Amygdala (tissue), 56 donors: Measurements from ENCODE around the gene ANKS3.

ENCODE experiments used
- DNase-seq, 56 donors: peaks; one replicate each; lab custom pipeline; 2025; lab: John Stamatoyannopoulos, UW

Gene ANKS3

DNA sequence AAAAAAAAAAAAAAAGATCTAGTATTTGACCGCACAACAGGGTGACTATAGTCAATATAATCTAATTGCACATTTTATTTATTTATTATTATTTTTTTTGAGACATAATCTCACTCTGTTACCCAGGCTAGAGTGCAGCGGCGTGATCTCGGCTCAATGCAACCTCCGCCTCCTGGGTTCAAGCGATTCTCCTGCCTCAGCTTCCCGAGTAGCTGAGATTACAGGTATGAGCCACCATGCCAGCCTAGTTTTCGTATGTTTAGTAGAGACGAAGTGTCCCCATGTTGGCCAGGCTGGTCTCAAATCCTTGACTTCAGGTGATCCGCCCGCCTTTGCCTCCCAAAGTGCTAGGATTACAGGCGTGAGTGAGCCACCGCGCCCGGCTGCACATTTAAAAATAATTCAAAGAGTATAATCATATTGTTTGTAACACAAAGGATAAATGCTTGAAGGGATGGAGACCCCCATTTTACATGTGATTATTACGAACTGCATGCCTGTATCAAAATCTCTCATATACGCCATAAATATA lies 794 bp downstream of the ANKS3 start:
- DNase-seq = no peak

DNA sequence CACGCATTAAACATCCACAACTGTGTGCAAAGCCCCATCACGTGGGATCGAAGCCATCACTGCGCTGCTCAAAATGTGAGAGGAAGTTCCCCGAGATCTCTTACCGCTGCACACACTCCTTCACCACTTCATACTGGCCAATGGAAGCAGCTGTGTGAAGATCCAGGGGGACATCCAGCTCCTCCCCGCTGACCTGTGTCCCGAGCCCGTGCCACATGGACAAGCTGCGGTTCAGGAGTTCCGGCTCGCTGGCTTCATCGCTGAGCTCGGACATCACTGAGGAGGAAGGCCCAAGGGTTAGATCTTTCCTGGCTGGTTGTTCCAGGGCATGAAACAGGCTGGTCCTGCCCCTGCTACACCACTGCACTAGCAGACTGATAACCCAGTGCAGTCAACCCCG lies 4.2 kb downstream of the ANKS3 start:
- DNase-seq = no peak

DNA sequence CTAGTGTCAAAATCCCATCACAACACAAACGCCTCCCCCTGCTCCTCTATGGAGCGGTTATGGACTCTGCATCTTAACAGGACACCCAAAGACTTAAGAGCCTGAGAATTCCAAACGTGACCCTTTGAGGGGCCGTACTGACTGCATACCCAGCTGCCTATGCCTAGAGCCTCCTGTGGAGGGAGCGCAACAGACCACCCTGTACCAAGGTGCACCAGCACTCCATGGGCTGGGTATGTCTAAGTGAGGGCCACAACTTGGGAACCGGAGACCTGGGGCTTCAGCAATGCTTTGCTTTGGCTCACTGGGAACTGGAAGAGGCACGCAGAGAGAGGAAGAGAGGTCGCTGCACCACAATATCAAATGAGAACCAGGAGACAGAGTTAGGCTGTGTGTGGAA lies 5.4 kb downstream of the ANKS3 start:
- no peak for DNase-seq

DNA sequence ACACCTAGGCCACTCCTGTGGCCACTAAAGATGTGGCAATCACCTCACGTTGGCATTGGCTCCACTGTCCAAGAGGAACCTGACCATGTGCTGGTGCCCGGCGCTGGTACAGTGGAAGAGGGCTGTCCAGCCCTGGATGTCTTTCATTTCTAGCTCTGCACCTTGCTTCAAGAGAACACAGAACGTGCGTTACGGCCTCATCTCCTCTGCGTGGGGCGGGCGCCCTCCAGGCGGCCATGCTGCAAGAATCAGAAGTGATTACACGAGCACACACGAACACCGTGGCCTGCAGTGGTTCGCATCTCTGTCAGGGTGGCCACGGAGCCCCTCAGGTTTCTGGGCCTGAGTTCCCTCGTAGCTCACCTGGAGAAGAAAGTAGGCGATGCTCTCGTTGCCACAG lies 7.5 kb downstream of the ANKS3 start:
- no peak for DNase-seq

DNA sequence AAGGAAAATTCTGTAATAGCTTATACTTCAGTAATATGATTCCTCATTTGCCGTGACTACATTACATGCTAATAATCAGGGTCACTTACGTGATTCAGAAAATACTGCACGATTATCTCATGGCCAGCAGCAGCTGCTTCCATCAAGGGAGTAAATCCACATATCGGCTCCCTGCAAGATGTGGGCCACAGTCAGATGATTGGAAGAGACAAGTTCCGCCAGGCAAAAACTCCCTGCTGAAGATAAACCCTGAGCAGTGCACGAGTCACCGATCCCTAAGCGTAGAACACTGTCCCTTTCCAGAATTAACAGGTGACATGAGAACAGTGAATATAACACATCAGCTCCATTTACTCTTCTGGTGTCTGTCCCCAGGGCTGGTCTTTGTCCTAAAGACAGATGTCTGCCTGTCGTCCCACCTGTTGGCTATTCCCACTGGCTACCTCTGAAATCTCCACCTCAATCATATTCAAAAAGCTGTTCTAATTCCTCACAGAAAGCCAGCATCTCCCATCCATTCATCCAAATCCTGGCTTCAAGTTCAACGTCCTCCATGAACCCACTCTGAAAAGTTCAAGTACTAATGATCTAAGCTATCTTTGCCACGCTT lies 9.3 kb downstream of the ANKS3 start:
- DNase-seq = no peak

DNA sequence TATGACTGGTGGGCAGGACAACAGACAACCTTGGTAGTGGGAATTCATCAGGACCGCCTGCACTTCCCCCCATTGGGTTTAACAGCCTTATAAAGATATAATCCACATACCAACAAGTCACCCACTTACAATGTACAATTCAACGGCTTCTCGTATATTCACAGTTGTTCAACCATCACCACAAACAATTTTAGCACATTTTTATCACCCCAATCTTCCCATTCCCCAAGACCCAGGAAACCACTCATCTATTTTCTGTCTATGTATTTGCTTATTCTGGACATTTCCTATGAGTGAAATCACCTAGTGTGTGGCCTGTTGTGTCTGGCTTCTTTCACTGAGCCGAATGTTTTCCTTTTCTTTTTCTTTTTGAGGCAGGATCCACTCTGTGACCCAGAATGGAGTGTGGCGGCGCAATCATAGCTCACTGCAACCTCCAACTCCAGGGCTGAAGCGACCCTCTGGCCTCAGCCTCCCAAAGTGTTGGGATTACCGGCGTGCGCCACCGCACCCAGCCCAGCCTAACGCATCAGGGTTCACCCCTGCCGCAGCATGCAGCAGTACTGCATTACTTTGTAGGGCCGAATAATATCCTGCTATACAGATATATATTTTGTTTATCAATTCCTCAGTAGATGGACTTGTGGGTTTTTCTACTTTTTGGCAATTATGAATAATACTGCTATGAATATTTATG lies 10.9 kb downstream of the ANKS3 start:
- no peak for DNase-seq

DNA sequence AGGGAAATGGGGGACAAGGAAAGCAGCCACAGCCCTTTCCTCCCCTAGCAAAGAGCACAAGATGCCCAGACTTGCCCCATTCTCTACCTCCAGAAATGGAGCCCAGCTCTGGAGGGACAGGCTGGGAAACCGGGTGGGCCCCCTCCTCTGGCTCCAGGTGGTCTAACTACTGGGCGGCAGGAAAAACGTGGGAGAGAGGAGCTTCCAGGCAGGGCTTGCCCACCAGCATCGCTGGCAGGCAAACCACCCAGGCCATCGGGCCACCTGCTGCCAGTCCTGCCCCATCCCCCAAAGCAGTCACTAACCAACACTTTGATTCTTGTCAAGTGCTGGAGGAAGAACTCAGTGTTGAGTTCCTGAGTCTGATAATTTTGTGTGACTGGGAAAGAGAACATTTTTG lies 15.6 kb downstream of the ANKS3 start:
- DNase-seq = no peak

DNA sequence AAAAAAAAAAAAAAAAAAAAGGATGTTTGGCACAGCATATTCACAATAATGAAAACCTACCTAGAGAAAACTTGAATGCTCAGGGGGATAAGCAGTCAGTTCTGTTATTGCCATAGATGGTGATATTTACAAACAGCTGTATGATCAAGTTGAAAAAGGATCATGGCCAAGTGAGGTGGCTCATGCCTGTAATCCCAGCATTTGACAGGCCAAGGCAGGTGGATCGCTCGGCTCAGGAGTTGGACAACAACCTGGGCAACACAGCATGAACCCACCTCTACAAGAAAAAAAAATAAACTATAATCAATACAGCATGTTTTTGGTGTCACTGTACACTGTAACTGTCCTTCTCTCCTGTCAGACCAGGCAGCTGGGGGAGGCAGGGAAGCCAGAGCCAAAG lies 19.1 kb downstream of the ANKS3 start:
- no peak for DNase-seq

DNA sequence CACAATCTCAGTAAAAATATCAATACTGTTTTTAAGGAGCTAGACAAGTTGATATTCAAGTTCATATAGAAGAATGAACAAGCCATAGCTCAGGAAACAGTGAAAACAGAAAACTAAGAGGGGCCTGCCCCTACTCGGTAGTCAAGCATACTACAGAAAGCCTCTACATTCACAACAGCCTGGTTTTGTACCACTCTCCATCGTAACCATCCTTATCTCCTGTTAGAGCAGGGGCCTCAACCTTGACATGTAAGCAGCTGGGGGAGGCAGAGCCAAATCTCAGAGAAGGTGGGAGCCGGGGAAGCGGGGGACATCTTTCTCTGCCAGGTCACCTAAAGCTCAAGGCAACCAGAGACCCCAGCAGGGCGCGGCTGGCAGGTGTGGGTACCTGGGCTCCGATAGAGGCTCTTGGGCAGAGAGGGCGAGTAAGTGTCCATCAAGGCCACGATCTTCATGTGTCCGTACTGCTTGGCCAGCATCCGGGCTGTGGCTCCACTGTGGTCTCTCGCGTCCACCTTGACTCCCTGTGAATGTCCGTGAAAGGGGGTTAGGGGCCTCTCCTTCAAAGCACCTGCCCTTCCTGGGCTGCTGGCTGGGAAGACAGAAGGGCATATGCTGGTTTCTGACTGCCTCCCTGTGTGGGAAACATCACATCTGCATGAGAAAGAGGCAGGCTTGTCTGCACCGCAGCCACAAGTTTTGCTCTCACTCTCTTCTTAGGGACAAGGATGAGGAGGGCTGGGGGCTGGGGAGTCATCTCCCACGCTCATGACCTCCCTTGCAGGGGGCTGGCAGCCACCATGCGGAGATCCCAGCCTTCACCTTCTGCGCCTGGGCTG lies 20.2 kb downstream of the ANKS3 start:
- DNase-seq = no peak

DNA sequence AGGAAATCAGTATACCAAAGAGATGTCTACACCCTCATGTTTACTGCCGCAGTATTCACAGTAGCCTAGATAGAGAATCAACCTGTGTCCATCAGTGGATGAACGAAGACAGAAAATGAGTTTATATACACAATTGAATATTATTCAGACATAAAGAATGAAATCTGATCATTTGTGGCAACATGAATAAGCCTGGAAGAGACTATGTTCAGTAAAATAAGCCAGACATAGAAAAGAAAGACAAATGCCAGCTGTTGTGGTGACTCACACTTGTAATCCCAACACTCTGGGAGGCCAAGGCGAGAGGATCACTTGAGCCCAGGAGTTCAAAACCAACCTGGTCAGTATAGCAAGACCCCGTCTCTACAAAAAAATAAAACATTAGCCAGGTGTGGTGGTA lies 24.6 kb downstream of the ANKS3 start:
- no peak for DNase-seq

DNA sequence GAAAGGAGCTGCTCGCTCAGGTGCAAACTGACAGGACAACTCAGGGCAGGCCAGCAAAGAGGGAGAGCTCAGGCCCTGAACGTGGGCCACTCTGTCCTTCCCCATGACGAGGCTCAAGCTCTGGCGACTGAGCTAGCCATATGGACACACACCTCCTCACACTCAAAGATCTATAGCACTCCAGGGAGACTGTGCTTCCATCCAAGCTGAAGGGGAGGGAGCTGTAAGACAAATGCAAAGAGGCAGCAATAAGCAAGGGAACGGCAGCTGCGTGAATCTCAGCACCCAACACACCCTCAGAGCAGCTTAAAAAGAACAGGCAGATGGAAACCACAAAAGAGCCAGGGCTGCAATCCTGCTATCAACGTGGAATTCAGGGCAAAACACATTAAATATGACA lies 27.2 kb downstream of the ANKS3 start:
- peak in 4 of 56 donors; percentile 10 to 22 (median 14) for DNase-seq

DNA sequence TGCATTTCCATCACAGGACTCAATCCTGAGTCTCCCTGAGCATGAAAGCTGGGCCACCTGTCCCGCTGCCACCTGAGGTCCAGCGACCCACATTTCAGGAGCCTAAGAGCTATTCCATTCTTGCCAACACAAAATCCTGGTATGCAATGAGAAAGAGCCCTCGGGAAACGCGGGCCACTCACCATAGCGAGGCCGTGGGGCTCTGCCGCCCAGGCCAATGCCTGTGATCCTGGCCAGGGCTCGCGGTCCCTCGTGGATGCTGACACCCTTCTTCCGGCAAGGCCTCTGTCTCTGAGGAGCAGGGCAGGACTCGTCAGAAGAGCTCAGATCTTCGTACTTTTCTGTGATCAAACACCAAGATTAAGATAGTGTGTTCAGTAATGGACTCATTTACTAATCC lies 29.2 kb downstream of the ANKS3 start:
- no peak for DNase-seq

DNA sequence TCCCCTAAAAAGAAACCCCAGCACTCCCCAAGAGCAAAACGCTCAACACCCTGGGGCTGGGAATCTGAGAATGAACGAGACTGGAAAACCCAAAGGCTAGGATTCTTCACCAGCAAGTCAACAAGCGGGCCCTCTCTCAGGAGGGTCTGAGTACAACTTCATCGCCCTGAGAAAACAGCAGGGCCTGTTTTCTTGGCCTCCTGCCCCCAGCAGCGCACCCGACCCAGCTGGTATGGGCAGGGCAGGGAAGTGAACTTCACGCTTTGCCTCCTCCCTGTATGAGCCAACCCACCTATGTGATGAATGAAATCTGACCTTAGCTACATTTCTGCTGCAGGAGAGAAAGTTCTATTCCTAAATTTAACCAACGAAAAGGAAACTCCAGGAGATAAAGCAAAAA lies 29.6 kb downstream of the ANKS3 start:
- no peak for DNase-seq

DNA sequence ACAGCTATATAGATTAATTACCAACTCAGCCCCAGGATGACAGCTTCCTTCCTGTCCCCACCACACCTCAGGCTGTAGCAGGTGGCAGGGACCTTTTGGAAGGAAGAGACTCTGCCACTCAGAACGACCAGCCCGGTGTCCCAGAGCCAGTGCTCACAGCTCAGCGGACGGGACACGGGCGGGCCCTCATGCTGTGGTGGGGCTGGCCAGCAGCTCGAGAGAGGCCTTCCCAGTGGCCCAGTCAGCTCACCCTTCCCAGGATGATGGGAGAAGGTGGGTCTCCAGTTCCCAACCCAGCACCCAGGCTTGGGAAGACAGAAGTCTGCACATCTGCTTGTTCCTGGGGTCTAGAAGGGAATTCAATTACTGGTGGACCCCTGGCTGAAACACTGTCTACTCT lies 30.2 kb downstream of the ANKS3 start:
- DNase-seq = no peak

DNA sequence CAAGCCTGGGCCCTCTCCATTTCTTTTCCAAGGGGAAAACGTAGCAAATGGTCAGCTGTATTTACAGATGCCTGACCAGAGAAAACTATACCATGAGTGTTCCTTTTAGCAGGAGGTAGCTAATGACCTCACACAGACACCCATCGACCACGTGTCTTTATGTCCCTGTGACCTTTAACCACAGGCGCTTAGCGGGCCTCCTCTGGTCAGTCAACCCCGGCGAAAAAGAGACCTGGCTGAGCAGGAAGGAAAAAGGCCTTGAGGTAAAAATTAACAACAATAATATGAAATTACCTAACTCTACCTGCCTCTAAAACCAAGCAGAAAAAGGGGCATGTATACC lies 31.6 kb downstream of the ANKS3 start:
- no peak for DNase-seq

DNA sequence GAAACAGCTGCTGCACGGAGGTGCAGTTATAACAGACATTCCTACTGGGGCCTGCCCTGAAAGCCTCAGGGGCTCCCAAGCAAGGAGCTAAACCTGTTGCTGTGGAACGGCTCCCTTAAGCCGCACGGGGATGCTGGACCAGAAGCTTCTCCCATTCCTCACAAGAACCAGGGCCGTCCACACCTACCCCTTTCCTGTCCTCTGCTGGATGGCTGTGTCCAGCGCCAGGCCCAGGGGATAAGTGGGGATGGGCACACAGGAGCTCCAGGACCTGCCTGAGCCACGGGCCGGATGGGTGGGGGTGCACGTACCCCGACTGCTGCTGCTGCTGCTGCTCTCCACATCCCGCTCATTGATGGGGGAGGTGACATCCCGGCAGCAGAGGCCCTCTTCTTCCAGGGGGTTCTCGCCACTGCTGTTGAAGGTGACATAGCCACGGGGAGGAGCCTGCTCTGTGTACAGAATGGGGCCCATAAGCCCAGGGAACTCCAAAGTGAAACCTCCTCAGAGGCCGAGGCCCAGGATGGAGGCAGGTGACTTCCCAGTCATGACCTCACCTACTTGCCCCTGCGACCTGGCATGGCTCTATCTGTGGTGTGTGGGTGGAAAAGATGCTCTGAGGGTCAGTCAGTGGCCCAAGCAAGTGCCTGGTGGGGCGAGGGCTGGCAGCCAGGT lies 32.1 kb downstream of the ANKS3 start:
- no peak for DNase-seq

DNA sequence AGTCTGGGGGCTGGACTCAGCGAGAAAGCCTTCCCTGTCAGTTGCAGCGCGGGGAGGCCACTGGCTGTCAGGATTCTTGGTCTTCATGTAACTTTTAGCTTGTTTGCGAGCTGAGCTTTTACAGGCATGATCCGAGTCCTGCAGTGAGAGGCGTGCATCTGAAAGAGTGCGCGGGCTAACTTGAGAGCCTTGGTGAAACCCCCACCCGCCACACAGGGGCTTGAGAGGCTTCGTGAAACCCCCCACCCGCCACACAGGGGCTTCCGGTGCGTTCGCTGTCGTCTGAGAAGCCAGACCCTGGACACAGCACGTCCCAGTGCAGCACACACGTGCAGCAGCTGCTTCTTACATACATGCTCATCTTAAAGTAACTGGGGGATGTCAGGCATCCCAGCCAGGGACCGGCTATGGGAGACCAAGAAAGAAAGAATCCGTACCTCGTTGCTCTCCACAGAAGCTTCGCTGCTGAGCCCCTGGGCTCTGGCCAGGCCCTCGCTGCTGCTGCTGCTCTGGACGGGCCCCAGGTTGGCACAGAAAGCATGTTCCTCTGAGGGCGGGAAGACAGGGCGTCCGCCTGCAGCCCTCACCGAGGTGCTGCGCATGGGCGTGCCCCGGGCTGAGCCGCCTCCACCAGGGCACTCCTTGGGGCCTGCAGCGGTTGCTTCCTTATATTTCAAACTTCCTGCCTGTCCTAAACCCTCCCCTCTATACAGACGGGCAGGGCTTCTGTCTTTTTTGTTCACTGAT lies 32.9 kb downstream of the ANKS3 start:
- peak in 5 of 56 donors; percentile 2 to 37 (median 24) for DNase-seq

DNA sequence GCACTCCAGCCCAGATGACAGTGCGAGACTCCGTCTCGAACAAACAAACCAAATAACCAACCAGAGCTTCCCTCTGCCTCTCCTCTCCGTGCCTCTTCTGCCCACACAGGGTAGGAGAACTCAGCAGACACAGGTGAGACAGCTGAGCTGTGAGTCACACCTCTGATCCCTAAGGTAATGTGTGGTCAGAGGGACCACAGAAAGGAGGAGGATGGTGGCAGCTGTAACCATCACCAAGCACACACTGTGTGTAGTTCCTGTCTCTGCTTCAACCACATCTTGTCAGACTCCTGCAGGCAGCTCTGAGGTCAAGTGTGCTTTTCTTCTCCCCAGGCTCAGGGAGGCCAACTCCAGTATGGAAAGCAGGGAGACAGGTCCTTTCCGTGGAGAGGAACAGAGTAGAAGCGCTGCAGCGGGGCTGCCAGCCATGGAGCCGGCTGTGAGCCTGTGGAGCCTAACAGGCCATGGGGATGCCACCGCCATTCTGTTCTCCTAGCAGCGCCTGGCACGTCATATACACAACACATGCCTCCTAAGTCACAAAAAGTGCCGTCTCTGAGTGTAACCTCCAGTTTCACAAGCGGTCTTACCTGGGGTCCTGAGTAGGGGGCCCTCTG lies 33.6 kb downstream of the ANKS3 start:
- no peak for DNase-seq

DNA sequence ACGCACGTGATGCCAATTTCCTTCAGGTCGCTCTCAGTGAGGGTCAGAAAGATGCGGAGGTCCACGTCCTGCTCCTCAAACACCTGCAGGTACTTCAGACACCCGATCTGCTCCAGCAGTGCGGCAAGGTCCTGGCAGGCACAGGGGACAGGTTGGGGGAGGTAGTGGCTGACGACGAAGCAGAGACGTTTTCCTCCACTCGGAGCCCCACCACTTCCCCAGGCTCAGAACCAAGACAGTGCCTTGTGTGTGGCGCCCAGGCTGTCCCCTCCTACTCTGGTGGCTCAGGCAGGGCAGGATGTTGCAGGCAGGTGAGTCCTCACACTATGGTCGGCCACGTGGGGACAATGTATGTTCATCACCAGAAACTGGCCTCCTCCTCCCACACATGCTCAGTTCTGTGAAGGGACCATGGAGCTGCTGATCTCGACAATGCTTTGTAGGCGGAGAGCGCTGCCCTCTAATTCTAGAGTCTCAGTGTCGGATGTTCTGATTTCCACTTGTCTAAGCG lies 35.0 kb downstream of the ANKS3 start:
- DNase-seq = no peak
